ENCODE data around the gene DDA1.

The DDA1 gene

DNA sequence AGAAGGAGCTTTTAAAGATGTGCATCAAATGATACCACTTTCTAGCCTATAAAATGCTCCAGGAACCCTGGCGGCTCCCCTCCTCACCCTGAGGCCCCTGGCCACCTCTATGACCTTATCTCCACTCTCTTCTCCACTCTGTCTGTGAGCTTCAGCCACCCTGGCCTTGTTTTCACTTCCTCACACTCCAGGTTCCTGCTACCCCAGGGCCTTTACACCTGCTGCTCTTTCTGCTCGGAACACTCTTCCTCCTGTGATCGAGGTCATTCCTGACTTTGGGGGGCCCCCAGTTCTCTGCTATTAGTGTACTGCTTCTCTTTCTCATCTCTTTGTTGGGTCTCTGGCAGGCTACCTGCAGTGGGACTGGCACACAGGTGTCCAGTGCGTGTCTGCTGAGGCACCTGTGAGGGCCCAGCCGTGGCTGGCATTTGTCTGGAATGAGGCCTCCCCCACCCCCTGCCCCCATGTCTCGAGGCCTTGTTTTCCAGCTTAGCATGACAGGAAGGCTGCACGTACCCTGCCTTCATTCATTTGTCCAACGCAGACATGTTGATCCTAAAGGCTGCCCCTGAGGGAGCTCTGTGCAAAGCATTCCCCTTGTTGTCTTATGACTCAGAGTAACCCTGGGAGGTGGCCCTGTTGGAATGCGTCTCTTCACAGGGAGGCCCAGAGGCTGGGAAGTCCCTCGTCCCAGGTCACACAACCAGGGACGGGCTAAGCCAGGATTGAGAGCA, 2.3 kb downstream of the DDA1 start:
- TF ChIP-seq, protein P1, sequence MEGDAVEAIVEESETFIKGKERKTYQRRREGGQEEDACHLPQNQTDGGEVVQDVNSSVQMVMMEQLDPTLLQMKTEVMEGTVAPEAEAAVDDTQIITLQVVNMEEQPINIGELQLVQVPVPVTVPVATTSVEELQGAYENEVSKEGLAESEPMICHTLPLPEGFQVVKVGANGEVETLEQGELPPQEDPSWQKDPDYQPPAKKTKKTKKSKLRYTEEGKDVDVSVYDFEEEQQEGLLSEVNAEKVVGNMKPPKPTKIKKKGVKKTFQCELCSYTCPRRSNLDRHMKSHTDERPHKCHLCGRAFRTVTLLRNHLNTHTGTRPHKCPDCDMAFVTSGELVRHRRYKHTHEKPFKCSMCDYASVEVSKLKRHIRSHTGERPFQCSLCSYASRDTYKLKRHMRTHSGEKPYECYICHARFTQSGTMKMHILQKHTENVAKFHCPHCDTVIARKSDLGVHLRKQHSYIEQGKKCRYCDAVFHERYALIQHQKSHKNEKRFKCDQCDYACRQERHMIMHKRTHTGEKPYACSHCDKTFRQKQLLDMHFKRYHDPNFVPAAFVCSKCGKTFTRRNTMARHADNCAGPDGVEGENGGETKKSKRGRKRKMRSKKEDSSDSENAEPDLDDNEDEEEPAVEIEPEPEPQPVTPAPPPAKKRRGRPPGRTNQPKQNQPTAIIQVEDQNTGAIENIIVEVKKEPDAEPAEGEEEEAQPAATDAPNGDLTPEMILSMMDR (IDR thresholded peaks at IDR 0.05) = no peak

GRCh38 chr19:17312189-17313113, 3.1 kb downstream of the DDA1 start:
- TF ChIP-seq, protein P1 (IDR thresholded peaks at IDR 0.05) = no peak

DNA sequence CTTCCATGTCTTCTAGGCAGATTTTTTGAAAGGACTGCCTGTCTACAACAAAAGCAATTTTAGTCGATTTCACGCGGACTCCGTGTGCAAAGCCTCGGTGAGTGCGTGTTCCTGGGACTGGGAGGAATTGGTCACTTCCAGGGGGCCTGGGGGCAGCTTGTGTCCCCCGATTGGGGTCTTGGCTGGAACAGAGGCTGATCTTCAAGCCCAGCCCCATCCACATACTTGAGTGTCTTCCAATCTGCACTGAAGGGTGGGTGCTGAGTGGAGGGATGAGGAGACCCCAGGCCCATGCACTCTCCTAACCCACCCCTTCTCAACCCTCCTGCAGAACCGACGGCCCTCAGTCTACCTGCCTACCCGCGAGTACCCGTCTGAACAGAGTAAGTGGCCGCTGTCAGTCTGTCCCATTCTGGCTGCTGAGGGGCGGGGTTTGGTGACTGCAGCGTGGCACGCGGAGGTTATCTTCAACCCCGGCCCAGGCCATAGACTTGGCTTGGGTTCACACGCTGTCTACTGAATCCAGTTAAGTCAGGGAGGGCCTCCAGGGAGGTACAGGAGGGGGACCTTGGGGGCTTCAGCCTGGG, 4.7 kb downstream of the DDA1 start:
- TF ChIP-seq, protein P1 (IDR thresholded peaks at IDR 0.05) = no peak

- TF ChIP-seq, protein P1 (IDR thresholded peaks at IDR 0.05) = no peak
These were observed 9.6 kb downstream of the DDA1 start for GRCh38 chr19:17318966-17319365.

- TF ChIP-seq, protein P1 (IDR thresholded peaks at IDR 0.05) = no peak
These were observed 10.3 kb downstream of the DDA1 start for GRCh38 chr19:17319473-17320238.

DNA sequence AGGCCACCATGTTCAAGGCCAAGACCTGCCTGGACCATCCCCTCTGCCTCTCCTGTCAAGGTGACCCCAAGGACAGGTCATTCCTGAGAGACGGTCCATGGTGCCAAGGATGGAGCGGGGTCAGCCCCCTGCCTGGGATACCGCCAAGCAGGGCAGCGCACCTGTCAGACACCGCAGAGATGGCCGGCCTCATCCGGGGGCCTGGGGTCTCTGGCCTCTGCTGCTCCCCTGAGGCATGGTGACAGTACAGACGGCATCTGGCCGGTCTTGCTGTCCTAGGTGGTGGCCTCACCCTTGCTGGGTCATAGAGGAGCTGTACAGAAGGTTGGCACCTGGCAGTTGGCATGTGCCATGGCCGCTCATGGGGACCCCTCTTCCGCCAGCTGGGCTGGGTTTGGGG, 11.1 kb downstream of the DDA1 start:
- TF ChIP-seq, protein P1 (IDR thresholded peaks at IDR 0.05) = no peak
